Measurements from ENCODE around the gene TMTC1.

The TMTC1 gene

DNA sequence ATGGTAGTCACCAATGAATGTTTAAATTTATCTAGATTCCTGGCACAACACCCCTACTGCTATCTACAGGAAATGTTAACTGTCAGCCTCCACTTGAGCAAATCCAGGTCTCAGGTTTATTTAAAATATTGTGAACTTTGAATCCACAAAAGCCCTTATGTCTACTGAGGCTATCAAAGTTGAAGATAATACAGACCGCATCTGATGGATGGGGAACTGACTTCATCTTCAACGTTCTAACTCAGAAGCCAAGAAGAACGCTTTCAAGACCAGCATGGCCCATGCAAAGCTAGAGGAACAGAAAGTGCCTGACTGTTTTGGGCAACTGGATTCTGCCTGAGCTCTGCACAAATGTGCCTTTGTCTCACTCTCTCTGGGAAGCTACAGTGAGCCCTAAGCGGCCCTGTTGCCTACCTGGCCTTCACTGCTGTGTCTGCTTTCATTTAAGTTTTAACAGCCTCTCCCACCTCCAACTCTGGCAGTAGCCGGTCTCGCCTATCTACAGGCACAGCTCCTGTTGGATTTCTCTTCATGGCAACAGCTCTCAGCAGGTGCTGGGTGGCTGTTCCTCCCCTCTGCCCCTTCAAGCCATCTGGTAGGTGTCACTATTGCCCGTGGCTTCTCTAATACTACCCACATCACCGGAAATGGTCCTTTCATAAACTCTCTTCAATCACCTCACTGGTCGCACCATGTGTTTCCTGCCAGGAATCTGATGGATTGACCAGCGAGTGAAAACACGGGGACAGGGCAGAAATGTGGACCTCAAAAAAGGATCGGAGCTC lies 174.1 kb downstream of the TMTC1 start:
- DNase-seq: no peak

GRCh38 chr12:29608581-29608980 lies 175.2 kb downstream of the TMTC1 start:
- no peak for DNase-seq

GRCh38 chr12:29599381-29599780 lies 184.4 kb downstream of the TMTC1 start:
- no peak for DNase-seq

DNA sequence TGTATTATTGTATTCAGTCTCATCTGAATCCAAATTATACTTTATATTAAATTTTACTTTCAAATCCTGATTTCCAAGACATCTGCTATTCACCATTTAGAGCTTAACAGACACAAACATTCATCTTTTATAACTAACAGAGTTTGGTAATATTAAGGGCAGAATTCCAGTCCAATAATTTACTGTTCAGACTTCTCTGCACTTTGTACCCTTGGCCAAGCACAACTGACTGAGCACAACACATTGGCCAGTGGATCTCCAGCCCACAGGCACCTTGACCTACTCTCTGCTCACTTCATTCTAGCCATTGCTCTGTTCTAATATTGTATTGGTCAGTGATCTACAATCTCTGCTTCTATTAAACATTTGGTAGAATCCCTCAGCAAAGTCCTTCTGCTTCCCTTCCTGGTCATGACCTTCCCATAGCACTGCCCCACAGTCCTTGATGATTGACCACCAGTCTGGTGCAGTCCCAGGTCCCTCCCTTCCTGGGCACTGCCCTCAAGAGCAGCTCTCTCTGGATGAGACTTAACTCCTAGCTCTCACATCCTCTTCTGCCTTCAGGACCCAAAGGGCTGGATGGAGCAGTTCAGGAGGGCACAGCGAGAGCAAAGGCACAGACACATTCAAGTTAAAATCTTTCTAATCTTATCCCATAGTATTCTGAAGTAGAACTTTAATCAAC lies 188.5 kb downstream of the TMTC1 start:
- DNase-seq: no peak

DNA sequence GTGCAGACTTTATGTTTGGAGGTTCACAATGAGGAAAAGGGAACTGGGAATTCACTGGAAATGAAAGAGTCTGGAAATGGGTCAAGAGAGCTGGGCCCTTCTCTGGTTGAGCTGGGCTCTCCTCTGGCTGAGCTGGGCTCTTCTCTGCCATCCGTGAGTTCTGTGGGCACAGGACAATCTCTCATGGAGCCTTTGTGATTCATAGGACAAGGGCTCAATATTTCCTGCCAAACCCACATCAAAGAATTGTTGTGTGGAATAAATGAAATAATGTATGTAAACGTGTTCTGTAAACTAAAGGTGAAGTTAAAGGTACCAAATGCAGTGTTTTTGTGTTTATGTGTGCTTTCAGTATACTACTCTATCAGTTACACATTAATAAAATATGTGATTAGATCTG lies 190.7 kb downstream of the TMTC1 start:
- DNase-seq: no peak

- DNase-seq: no peak
These were observed 192.4 kb downstream of the TMTC1 start for GRCh38 chr12:29591140-29592020.

DNA sequence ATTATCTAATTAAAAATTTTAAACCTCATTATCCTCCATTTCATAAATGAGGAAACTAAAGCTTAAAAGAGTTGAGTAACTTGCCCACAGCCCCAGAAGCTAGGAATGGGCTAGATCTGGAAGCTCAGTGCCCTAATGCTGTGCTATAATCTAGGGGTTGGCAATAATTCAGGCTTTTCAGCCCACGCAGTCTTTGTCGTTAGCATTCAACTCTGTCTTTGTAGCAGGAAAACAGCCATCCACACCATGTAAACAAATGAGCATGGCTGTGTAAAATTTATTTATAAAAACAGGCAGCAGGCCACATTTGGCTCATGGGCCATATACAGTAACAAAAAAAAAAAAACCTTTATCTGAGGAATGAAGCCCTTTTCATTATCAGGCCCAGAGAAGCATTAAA lies 193.9 kb downstream of the TMTC1 start:
- no peak for DNase-seq

- DNase-seq: no peak
These were observed 194.4 kb downstream of the TMTC1 start for GRCh38 chr12:29589286-29589820.

GRCh38 chr12:29582677-29583272 lies 201.0 kb downstream of the TMTC1 start:
- DNase-seq: no peak

DNA sequence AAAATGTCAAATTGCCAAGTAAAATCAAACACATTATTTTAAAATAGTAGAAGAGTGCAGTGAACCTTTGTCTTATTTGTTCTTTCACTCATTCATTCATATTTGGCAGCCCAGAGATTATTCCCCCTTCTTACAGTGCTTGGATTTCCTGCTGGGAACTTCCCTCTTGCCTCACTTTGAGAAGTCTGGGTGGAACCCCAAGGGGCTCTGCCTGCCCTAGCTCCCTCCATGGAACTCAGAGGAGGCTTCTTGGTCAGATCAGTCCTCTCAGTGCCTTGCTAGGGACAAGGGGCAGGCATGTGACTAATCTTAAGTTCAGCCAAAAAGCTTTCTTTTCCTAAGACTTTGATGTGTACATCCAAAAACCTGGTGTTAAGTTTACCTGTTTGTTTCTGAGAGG lies 201.6 kb downstream of the TMTC1 start:
- no peak for DNase-seq

GRCh38 chr12:29581631-29582030 lies 202.1 kb downstream of the TMTC1 start:
- DNase-seq: no peak

DNA sequence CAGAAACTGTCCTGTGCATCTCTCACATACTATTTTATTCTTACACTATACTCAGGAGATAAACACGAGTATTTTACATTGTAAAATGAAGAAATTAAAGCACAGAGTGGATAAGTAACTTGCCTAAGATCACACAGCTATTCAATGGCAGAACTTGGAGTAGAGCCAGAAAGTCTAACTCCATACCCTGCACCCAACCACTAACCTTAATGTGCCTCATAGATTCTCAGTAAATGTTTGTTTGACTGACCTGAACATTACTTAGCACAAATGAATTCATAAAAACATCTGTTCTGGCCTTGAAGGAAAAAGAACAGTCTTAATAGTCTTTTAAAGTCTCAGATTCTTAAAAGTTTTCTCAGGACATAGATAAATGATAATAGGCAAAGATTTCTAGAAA lies 202.8 kb downstream of the TMTC1 start:
- no peak for DNase-seq

DNA sequence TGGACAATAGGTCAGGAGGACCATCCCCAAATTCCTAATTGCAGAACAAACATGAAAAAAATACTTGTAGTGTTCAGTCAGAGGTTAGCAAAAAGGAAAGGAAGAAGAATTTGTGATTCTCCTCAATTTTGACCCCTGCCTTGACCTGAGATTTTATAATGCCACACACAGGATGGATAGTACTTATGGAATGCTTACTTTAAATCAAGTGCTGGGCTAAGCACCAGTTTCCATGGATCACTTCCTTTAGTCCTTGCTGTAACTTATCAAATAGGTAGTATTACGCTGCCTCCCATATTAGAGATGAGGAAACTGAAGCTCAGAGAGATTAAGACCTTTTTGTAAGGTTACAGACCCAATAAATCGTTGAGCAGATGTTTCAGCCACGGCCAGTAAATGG lies 205.0 kb downstream of the TMTC1 start:
- no peak for DNase-seq

DNA sequence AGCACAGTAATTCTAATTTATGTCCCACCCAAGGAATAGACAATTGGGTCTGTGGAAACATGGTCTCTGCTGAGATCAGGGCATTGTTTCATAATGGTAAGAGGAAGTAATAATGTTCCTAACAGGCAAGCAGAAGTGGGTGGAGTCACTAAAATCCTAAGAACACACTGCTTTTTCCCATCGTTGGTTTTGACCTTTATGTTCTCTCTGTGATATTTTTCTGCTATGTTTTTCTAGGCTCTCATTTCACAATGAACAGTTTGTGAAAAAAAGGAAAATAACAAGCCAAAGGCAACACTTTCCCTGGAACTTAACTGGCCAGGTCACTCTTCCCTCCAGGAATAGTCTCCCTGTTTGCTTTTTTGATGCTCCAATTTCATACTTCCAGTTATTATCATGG lies 205.7 kb downstream of the TMTC1 start:
- DNase-seq: no peak

DNA sequence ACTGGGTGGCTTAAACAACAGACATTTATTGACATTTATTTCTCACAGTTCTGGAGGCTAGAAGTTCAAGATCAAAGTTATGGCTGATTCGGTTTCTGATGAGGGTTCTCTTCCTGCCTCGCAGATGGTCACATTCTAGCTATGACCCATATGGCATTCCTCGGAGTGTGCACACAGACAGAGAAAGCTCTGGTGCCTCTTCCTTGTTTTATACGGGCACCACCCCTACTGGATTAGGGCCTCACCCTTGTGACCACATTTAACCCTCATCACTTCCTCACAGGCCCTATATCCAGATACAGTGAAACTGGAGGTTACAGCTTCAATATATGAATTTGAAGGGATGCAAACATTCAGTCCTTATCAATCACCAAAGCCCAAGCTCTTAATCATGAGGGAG lies 209.2 kb downstream of the TMTC1 start:
- no peak for DNase-seq

GRCh38 chr12:29572938-29573337 lies 210.8 kb downstream of the TMTC1 start:
- no peak for DNase-seq

- no peak for DNase-seq
These were observed 211.3 kb downstream of the TMTC1 start for GRCh38 chr12:29572464-29572863.

DNA sequence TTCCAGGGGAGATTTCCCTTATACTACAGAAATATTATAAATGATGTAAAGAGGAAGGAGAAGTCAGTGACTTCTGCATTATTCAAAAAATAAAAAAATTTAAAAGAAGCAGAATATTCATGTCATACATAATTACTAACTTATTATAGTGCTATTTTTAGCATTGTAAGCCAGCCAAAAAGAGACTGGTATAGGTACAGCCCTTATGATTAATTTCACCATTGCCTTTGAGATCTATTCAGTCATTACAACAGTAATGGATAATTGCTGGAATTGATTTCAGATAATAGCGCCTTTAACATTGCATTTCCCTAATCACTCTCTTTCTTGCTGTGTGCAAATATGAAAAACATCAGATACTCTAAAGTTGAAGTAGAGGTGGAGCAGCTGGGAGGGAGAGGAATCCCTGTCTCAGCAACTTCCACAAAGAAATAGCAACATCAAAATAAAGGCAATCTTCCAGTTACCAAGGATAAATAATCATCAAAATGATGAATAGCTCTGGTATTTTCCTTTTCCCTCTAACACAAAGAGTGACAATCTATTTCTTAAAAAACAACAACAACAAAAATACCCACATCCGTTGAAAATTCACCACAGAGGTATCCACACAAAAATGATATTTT lies 214.5 kb downstream of the TMTC1 start:
- no peak for DNase-seq

- no peak for DNase-seq
These were observed 217.3 kb downstream of the TMTC1 start for GRCh38 chr12:29566441-29566840.

- no peak for DNase-seq
These were observed 218.0 kb downstream of the TMTC1 start for GRCh38 chr12:29565727-29566126.

GRCh38 chr12:29564925-29565324 lies 218.8 kb downstream of the TMTC1 start:
- DNase-seq: no peak

GRCh38 chr12:29563636-29564035 lies 220.1 kb downstream of the TMTC1 start:
- no peak for DNase-seq
